GM18507 (cell line): ENCODE measurements around the gene NOL4L.
"Not testable (repeated sequence)": the region's sequence is repeated elsewhere in the genome, so short reads cannot be mapped to it uniquely, and the experiment has no call there.

Experiments
- DNase-seq: peaks from one replicate; pipeline ENCODE4 v3.0.0; 2011; ENCODE audit warnings: low read depth; ENCODE audit not compliant: insufficient read length; ENCODE audit errors: extremely low spot score
- FAIRE-seq: peaks from 2 replicates; lab custom pipeline; 2011; peaks lifted over from hg19 to GRCh38; lab: Jason Lieb, UNC

NOL4L gene

DNA sequence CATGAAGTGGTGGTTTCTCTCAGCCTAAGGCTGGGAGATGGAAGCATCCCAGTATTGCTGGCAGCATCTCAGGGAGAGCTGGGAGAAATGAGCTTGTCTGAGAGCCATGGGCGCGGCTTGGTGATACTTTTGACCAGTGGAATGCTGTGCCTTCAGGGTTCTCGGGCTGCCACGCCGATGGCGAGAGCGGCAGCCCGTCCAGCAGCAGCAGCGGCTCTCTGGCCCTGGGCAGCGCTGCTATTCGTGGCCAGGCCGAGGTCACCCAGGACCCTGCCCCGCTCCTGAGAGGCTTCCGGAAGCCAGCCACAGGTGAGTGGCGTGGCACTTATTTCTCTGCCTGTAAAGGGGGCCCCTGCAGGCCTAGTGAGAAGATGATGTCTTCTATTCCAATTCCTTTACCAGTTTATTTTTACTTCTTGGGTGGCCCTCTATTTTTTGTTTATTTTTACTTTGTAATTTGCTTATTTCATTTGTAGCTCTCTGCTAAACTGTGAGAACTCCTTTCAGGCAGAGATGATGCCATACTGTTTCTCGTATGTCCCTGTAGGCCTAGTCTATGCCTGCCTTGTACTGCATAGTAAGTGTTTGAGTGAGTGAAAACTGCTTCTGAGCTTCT lies 155.3 kb downstream of the NOL4L start:
- no peak for DNase-seq
- FAIRE-seq, result no peak

DNA sequence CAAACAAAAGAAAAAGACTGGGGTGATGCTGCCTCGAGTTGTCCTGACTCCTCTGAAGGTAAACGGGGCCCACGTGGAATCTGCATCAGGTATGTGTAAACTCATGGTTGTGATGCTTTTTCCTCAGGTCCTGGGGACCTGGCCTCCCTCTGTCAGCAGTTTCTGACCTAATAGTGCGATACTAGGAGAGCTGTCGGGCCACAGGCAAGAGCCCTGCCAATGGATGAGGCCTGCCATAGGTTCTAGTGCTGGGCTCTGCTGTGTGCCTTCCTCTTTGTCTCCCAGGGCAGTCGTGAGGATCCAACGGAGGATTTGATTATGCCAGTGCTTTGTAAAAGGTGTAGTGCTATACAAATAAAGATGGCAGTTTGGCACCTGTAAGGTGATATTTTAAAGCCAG lies 155.8 kb downstream of the NOL4L start:
- DNase-seq, result no peak
- no peak for FAIRE-seq

DNA sequence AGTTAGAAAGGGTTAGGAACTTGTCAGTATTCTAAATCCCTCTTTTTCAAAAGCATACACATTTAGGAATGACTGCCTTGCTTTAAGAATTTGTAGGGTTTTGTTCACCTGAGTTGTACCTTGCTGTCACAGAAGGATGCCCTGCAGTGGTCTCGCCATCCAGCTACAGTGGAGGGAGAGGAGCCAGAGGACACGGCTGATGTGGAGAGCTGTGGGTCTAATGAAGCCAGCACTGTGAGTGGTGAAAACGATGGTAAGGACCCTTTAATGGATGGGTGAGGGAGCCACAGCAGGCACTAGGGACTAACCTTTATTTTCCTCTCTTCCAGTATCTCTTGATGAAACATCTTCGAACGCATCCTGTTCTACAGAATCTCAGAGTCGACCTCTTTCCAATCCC lies 157.1 kb downstream of the NOL4L start:
- DNase-seq (no peak), FAIRE-seq (no peak)

DNA sequence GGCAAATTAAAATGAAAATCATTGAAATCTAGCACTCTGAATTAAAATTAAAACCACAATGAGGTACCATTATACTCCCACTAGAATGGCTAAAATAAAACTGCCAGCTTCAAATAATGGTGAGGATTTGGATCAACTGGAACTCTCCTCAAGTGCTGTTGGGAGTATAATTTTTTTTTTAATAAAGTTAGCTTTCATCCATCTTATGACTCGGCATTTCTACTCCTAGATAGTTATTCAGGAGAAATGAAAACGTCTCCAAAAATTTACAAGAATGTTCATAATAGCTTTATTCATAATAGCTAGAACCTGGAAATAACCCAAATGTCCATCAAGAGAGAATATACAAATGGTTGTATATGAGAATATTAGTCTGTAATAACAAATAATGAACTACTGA lies 163.8 kb downstream of the NOL4L start:
- FAIRE-seq, result no peak

DNA sequence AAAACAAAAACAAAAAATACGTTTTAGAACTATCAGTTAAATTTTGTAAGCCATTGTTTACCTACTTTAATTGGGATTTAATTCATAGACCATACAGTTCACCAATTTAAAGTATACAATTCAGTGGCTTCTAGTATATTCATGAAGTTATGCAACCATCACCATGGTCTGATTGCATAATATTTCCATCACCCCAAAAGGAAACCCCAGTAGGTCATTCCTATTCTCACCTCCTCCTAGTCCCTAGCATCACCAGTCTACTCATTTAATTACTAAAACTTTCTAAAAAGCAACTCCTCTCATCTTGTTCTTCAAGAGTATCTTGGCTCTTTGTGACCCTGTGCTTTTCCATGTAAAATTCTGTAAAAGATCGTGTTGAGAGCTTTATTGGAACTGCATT lies 166.8 kb downstream of the NOL4L start:
- FAIRE-seq, result no peak
- DNase-seq, result no peak

More for the DNA sequence above, 163.8 kb downstream of the NOL4L start:
- DNase-seq, result no peak

DNA sequence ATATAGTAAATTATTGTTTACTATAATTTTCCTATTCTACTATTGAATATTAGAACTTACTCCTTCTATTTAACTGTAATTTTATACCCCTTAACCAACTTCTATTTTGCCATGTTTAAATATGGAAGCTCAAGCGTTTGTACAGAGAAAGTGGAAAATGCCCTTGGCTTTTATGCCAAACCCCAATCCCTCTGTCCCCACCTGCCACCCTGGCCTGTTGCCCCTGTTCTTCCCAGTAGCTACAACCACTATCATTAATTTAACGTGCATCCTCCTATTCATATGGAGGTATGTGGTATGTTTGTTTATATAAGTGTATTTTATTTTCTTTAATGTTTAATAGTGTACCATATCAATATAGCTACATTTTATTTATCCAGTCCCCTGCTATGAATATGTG lies 168.9 kb downstream of the NOL4L start:
- no peak for FAIRE-seq
- DNase-seq, result no peak

DNA sequence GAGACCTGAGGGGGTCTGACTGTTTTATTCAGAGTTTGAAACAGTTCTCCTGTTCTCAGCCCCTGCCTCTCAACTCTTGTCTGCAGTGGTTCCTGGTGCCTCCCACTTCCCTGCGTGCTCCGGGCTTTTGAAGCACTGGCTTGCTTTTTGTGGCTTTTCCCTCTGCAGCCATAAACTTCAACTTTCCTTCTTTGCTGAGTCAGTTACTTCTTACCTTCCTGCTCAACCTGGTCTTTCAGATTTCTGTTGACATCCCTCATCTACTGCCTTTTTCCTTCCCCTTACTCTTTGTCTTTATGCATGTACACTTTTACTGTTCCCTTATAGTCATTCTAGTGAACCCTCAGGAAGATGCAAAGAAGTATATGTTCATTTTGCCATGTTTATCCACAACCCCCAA lies 169.6 kb downstream of the NOL4L start:
- no peak for DNase-seq
- FAIRE-seq, result no peak

DNA sequence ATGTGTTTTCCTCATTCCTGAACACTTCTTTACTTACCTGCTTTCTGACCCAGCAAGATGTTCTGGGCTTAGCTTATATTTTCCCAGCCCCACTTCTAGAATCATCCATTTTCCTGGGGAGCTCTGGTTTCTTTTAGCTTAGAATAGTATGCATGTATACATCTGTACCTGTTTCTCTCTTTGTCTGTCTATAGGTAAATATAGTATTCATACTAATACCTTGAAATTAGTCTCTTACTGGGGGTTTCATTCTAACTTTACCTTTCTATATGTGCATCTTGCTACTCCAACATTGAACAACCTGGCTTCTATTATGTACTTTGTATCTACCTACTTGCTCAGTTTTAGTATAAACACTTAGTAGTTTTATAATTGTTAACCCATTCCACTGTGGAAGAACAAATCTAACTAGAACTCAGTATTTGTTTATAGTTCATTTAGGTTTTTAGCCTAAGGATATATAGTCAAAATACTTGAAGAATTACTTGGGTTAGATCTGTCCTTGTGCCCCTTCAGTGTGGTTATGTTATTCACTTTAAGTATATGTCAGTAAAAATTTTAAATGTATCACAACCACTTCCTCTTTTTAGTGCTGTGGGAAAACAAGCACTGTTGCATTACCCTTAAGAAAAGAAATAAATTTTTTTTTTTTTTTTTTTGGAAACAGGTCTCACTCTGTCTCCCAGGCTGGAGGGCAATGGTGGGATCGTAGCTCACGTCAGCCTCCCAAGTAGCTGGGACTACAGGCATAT lies 173.0 kb downstream of the NOL4L start:
- no peak for DNase-seq
- no peak for FAIRE-seq

DNA sequence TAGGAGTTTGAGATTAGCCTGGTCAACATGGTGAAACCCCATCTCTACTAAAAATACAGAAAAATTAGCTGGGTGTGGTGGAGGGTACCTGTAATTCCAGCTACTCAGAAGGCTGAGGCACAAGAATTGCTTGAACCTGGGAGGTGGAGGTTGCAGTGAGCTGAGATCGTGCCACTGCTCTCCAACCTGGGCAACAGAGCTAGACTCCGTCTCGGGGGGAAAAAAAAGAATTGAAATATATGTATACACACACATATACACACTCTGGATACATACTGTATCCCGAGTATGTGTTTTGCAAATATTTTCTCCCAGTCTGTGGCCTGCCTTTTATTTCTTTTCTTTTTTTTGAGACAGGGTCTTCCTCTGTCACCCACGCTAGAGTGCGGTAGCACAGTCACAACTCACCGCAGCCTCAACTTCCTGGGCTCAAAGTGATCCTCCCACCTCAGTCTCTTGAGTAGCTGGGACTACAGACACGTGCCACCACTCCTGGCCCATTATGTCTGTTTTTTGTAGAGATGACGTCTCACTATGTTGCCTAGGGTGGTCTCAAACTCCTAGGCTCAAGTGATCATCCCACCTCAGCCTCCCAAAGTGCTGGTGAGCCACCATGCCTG lies 177.9 kb downstream of the NOL4L start:
- FAIRE-seq, DNase-seq: not testable (repeated sequence)

DNA sequence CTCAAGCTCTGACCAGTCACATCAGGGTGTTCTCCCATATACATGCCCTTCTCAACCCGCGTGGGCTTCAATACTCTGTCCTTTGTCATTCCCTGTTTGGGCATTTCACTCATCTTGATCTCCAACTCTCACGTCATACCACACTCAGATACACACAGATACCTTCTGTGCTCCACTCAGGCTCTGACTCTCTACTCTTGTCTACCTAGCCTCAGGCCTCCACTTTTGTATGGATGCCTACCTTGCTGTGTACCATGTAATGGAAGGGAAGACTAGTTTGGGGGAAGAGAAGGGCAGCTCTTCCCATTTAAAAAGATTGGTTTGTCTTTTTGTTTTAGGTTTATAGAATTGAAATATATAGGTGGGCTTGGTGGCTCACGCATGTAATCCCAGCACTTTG lies 178.4 kb downstream of the NOL4L start:
- DNase-seq (no peak), FAIRE-seq (no peak)

DNA sequence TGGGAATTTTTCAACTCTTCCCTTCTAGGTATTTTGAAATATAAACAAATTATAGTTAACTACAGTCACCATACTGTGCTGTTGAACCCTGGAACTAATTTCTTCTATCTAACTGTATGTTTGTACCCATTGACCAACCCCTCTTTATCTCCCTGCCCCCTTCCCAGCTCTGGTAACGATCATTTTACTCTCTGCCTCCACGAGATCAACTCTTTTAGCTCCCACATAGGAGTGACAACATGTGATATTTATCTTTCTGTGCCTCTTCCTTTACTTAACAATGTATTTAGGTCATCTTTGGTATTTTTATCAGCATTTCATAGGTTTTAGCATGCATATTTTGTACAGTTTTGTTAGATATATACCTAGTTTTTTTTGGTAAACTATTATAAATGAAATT lies 181.1 kb downstream of the NOL4L start:
- no peak for FAIRE-seq
- DNase-seq, result no peak

DNA sequence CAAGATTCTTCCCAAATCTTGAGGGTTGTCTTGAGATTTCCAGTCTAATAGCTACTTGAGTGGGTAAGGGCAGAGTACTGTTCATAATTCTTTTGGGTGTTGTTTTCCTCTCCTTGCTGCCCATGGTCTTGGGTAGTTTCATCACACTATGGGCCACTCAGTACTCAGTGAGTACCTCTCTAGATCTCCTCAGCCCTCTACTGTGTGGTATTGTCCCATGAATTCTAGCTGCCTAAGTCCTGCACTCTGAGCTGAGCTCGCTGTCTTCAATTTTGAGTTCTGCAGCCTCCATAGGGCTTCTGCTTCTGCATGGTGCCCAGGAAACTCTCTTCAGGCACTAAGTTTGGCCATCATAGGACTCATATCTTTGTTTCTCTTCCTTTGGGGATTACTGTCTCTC lies 184.7 kb downstream of the NOL4L start:
- DNase-seq (no peak), FAIRE-seq (no peak)

DNA sequence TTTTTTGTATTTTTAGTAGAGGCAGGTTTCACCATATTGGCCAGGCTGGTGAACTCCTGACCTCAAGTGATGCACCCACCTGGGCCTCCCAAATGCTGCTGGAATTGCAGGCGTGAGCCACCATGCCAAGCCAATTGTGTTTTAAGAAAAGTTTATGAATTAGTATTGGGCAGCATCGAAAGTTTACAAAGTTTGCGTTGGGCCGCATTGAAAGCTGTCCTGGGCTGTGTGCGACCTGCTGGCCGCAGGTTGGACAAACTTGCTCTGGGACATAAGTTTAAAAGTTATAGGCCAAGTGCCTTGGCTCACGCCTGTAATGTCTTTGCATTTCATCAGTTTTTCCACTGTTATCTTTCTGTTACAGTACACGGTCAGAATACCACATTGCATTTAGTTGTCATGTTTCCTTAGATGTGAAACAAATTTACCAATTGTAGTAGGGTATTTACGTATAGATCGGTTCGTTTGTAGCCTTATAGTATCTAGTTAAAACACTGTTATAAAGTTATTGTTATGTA lies 187.5 kb downstream of the NOL4L start:
- DNase-seq (no peak), FAIRE-seq (no peak)

DNA sequence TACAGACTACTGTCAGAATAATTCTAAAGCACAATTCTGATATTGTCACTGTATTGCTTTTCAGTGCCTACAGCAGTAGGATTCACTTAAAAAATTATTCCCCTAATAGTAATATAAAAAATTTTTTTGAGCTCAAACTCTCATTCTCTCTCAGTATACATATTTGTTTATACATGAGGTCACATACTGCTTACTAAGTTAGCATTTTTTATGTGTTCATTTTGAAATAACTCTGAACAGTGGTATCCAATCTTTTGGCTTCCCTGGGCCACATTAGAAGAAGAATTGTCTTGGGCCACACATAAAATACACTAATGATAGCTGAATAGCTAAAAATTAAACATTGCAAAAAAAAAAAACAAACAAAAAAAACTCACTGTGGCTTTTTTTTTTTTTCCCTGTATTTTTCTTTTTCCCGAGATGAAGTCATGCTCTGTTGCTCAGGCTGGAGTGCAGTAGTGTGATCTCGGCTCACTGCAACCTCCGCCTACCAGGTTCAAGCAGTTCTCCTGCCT lies 188.4 kb downstream of the NOL4L start:
- no peak for DNase-seq
- no peak for FAIRE-seq

DNA sequence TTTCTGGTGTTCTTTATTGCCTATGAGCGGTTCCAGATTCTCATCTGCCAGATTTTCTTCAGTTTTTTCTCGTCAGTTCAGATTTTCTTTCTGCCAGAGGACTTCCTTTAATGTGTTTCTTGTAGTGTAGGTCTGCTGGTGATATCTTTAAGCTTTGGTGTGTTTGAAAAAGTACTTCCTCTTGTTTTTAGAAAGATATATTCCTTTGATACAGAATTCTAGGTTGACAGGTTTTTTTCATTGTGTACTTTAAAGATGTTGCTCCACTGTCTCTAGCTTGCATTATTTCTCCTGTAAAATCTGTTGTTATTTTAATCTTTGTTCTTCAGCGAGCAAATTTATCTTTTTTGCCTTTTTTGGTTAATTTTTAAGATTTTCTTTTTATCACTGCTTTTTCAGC lies 190.1 kb downstream of the NOL4L start:
- FAIRE-seq (no peak), DNase-seq (no peak)
